Measurements from ENCODE around the gene CHD2.

DNA sequence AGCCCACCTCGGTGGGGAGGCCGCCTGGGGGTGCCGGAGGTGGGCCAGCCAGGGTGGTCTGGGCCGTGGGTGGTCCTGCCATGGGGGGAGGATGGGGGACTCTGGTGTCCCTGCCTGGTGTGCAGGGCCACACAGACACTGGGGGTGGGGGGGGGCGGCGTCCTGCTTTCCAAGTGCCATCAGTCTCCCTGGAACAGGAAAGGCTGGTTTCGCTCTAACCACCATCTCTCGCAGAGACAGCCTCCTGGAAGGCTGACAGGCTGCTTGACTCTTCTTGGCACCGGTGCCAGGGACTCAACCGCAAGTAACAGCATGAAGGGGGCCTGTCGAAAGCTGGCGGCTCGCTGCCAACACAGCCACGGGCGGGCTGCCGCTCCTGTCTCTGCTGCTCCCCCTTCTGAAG lies 148.6 kb downstream of the CHD2 start:
- no peak for TF ChIP-seq POLR2A (IDR thresholded peaks at IDR 0.05)
- TF ChIP-seq, protein P1, sequence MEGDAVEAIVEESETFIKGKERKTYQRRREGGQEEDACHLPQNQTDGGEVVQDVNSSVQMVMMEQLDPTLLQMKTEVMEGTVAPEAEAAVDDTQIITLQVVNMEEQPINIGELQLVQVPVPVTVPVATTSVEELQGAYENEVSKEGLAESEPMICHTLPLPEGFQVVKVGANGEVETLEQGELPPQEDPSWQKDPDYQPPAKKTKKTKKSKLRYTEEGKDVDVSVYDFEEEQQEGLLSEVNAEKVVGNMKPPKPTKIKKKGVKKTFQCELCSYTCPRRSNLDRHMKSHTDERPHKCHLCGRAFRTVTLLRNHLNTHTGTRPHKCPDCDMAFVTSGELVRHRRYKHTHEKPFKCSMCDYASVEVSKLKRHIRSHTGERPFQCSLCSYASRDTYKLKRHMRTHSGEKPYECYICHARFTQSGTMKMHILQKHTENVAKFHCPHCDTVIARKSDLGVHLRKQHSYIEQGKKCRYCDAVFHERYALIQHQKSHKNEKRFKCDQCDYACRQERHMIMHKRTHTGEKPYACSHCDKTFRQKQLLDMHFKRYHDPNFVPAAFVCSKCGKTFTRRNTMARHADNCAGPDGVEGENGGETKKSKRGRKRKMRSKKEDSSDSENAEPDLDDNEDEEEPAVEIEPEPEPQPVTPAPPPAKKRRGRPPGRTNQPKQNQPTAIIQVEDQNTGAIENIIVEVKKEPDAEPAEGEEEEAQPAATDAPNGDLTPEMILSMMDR (IDR thresholded peaks at IDR 0.05), result no peak

Data from thyroid gland (tissue), 4 donors.